ENCODE results near the gene MITD1.

MITD1 gene

GRCh38 chr2:99184811-99185210 is 4.0 kb upstream of the MITD1 start:
- no peak for TF ChIP-seq CTCF (IDR thresholded peaks at IDR 0.05)

GRCh38 chr2:99183025-99183424 is 2.2 kb upstream of the MITD1 start:
- Histone ChIP-seq H3K36me3 (peaks cover 10% of the 10 kb centered on the region), H3K4me3 (ENCODE audit: low read depth in 1 of 2, low read length in 1 of 2) (no peak overlapping the region), H3K9me3 (no peaks in the 10 kb centered on the region), H3K27ac (no peak overlapping the region), H3K4me1 (ENCODE audit: control insufficient read depth in 1 of 2, insufficient read depth in 1 of 2, low read depth in 1 of 2, low read length in 1 of 2) (peaks cover 26 to 29% of the 10 kb centered on the region in 2 experiments), H3K27me3 (no peaks in the 10 kb centered on the region)
- no peak for TF ChIP-seq CTCF (IDR thresholded peaks at IDR 0.05)

More at GRCh38 chr2:99184811-99185210, 4.0 kb upstream of the MITD1 start:
- Histone ChIP-seq H3K36me3 (peaks cover 21% of the 10 kb centered on the region), H3K9me3 (no peaks in the 10 kb centered on the region), H3K4me3 (ENCODE audit: low read depth in 1 of 2, low read length in 1 of 2) (no peak overlapping the region), H3K4me1 (ENCODE audit: control insufficient read depth in 1 of 2, insufficient read depth in 1 of 2, low read depth in 1 of 2, low read length in 1 of 2) (peaks cover 16 to 17% of the 10 kb centered on the region in 2 experiments), H3K27me3 (no peaks in the 10 kb centered on the region), H3K27ac (no peak overlapping the region)

- TF ChIP-seq CTCF (IDR thresholded peaks at IDR 0.05), result no peak
- no peaks in the 10 kb centered on the region for H3K27me3 ChIP-seq
- H3K4me1 ChIP-seq (ENCODE audit: control insufficient read depth in 1 of 2, insufficient read depth in 1 of 2, low read depth in 1 of 2, low read length in 1 of 2), result peaks cover 26 to 29% of the 10 kb centered on the region in 2 experiments
Measured at GRCh38 chr2:99181624-99182000, 754 bp upstream of the MITD1 start.

GRCh38 chr2:99171377-99172140 is 9.3 kb downstream of the MITD1 start:
- Histone ChIP-seq H3K36me3 (peaks cover 69% of the 10 kb centered on the region), H3K27me3 (no peaks in the 10 kb centered on the region), H3K4me3 (ENCODE audit: low read depth in 1 of 2, low read length in 1 of 2) (no peak overlapping the region), H3K9me3 (no peaks in the 10 kb centered on the region), H3K27ac (no peak overlapping the region), H3K4me1 (ENCODE audit: control insufficient read depth in 1 of 2, insufficient read depth in 1 of 2, low read depth in 1 of 2, low read length in 1 of 2) (no peaks in the 10 kb centered on the region)
- TF ChIP-seq CTCF (IDR thresholded peaks at IDR 0.05), result no peak

More at GRCh38 chr2:99181624-99182000, 754 bp upstream of the MITD1 start:
- H3K27ac ChIP-seq, result peak overlapping the region; percentile 84
- peak overlapping the region; percentile 76 to 91 for H3K4me3 ChIP-seq (ENCODE audit: low read depth in 1 of 2, low read length in 1 of 2)
- H3K36me3 ChIP-seq, result no peaks in the 10 kb centered on the region
- no peaks in the 10 kb centered on the region for H3K9me3 ChIP-seq

GRCh38 chr2:99169534-99169933 is 11.3 kb downstream of the MITD1 start:
- H3K4me3 ChIP-seq (ENCODE audit: low read depth in 1 of 2, low read length in 1 of 2), result no peak overlapping the region
- H3K27ac ChIP-seq, result no peak overlapping the region
- no peaks in the 10 kb centered on the region for H3K9me3 ChIP-seq
- no peaks in the 10 kb centered on the region for H3K4me1 ChIP-seq (ENCODE audit: control insufficient read depth in 1 of 2, insufficient read depth in 1 of 2, low read depth in 1 of 2, low read length in 1 of 2)
- no peaks in the 10 kb centered on the region for H3K27me3 ChIP-seq
- no peak for TF ChIP-seq CTCF (IDR thresholded peaks at IDR 0.05)
- peaks cover 86% of the 10 kb centered on the region for H3K36me3 ChIP-seq
